ENCODE measurements around the gene RGL3. TPM values are rescaled to one million over a fixed set of nuclear protein-coding genes. Genes with fewer than 3 reads are reported as not detected.
A peak's percentile ranks its signal among the peaks of the same experiment; 100 is the strongest.

The RGL3 gene
- total RNA-seq, 1 experiment from 2014 or later = 100 TPM

- H3K4me2 ChIP-seq = no peak overlapping the region
- no peak overlapping the region for H3K4me3 ChIP-seq
- no peaks in the 10 kb centered on the region for H3K9me2 ChIP-seq (ENCODE audit: insufficient read depth)
- H3K4me1 ChIP-seq (replicated peaks; ENCODE audit: insufficient read depth) = no peaks in the 10 kb centered on the region
- no peak for DNase-seq
- H3F3A ChIP-seq (ENCODE audit: insufficient read depth, low read depth) = peaks cover 23% of the 10 kb centered on the region
- TF ChIP-seq EZH2 (IDR thresholded peaks at IDR 0.05; ENCODE audit: low read depth) = no peak
- no peak for TF ChIP-seq CTCF (conservative IDR thresholded peaks at IDR 0.05)
- POLR2A ChIA-PET (ENCODE audit: unreplicated experiment) = no interaction called here
- intact Hi-C loops (cut with micrococcal nuclease; ENCODE audit: unreplicated experiment) = no loop called here
- no peak overlapping the region for H3K27ac ChIP-seq
- no peaks in the 10 kb centered on the region for H3K27me3 ChIP-seq (ENCODE audit: insufficient read depth, low read depth)
- no peaks in the 10 kb centered on the region for H3K9me3 ChIP-seq (ENCODE audit: insufficient read depth, low read depth)
- CTCF ChIA-PET = no interaction called here
- H2AFZ ChIP-seq = no peak overlapping the region
- H3K79me2 ChIP-seq (ENCODE audit: low read depth) = no peaks in the 10 kb centered on the region
- BruUV-seq (replicated peaks) = no TSS peak
- H3K36me3 ChIP-seq (ENCODE audit: low read depth) = 0 out of 2 replicates have a peak, but pooled peaks cover 8% of the 10 kb centered on the region
- H4K20me1 ChIP-seq (ENCODE audit: insufficient read depth) = peaks cover 4% of the 10 kb centered on the region; the same call in 1 of the 2 replicates
Observed at GRCh38 chr19:11397089-11397610, 22.0 kb downstream of the RGL3 start.

GRCh38 chr19:11390933-11391680 lies 28.0 kb downstream of the RGL3 start:
- Histone ChIP-seq H3K27ac (no peak overlapping the region), H3K36me3 (ENCODE audit: low read depth) (no peaks in the 10 kb centered on the region), H4K20me1 (ENCODE audit: insufficient read depth) (peaks cover 4% of the 10 kb centered on the region; the same call in 1 of the 2 replicates), H3K9me2 (ENCODE audit: insufficient read depth) (no peaks in the 10 kb centered on the region), H3K27me3 (ENCODE audit: insufficient read depth, low read depth) (no peaks in the 10 kb centered on the region), H3K9me3 (ENCODE audit: insufficient read depth, low read depth) (no peaks in the 10 kb centered on the region), H3K79me2 (ENCODE audit: low read depth) (no peaks in the 10 kb centered on the region), H3K4me2 (no peak overlapping the region), H3K4me1 (replicated peaks; ENCODE audit: insufficient read depth) (no peaks in the 10 kb centered on the region), H2AFZ (no peak overlapping the region), H3K4me3 (no peak overlapping the region), H3F3A (ENCODE audit: insufficient read depth, low read depth) (peaks cover 22% of the 10 kb centered on the region; the same call in 1 of the 2 replicates)
- TSS peak; percentile 11 for BruUV-seq (replicated peaks)
- TF ChIP-seq CTCF (conservative IDR thresholded peaks at IDR 0.05) (no peak), EZH2 (IDR thresholded peaks at IDR 0.05; ENCODE audit: low read depth) (no peak)
- ChIA-PET POLR2A (ENCODE audit: unreplicated experiment) (interaction anchor here (0.6 kb wide), 3 partner anchors 16 to 156 kb away, joined by 3 to 5 read pairs (median 4); no protein-coding TSS in a partner anchor), CTCF (interaction anchor here (0.7 kb wide), 1 partner anchor 187 kb away, joined by 15 read pairs; no protein-coding TSS in a partner anchor)
- no peak for DNase-seq
- intact Hi-C loops (cut with micrococcal nuclease; ENCODE audit: unreplicated experiment) = no loop called here

- Histone ChIP-seq H3K79me2 (ENCODE audit: low read depth) (no peaks in the 10 kb centered on the region), H2AFZ (no peak overlapping the region), H3K9me3 (ENCODE audit: insufficient read depth, low read depth) (no peaks in the 10 kb centered on the region), H3K4me1 (replicated peaks; ENCODE audit: insufficient read depth) (no peaks in the 10 kb centered on the region), H3K4me2 (no peak overlapping the region), H3K27ac (no peak overlapping the region), H3F3A (ENCODE audit: insufficient read depth, low read depth) (peaks cover 22% of the 10 kb centered on the region; the same call in 1 of the 2 replicates), H3K27me3 (ENCODE audit: insufficient read depth, low read depth) (no peaks in the 10 kb centered on the region), H3K9me2 (ENCODE audit: insufficient read depth) (no peaks in the 10 kb centered on the region), H3K36me3 (ENCODE audit: low read depth) (no peaks in the 10 kb centered on the region), H3K4me3 (no peak overlapping the region), H4K20me1 (ENCODE audit: insufficient read depth) (peaks cover 4% of the 10 kb centered on the region; the same call in 1 of the 2 replicates)
- CTCF ChIA-PET = interaction anchor here (0.7 kb wide), 2 partner anchors 9 to 186 kb away, joined by 3 to 15 read pairs; no protein-coding TSS in a partner anchor
- DNase-seq = no peak
- no TSS peak for BruUV-seq (replicated peaks)
- TF ChIP-seq CTCF (conservative IDR thresholded peaks at IDR 0.05) = no peak
- TF ChIP-seq EZH2 (IDR thresholded peaks at IDR 0.05; ENCODE audit: low read depth) = no peak
- intact Hi-C loops (cut with micrococcal nuclease; ENCODE audit: unreplicated experiment) = no loop called here
- POLR2A ChIA-PET (ENCODE audit: unreplicated experiment) = no interaction called here
Observed at GRCh38 chr19:11390359-11390758, 28.8 kb downstream of the RGL3 start.

Data from PC-9 (cell line).